ENCODE measurements around the gene MYH9. TPM values are rescaled to one million over a fixed set of nuclear protein-coding genes. Genes with fewer than 3 reads are reported as not detected.

The MYH9 gene
- total RNA-seq, 4 donors from 2014 or later: 284 to 323 (median 294) TPM

DNA sequence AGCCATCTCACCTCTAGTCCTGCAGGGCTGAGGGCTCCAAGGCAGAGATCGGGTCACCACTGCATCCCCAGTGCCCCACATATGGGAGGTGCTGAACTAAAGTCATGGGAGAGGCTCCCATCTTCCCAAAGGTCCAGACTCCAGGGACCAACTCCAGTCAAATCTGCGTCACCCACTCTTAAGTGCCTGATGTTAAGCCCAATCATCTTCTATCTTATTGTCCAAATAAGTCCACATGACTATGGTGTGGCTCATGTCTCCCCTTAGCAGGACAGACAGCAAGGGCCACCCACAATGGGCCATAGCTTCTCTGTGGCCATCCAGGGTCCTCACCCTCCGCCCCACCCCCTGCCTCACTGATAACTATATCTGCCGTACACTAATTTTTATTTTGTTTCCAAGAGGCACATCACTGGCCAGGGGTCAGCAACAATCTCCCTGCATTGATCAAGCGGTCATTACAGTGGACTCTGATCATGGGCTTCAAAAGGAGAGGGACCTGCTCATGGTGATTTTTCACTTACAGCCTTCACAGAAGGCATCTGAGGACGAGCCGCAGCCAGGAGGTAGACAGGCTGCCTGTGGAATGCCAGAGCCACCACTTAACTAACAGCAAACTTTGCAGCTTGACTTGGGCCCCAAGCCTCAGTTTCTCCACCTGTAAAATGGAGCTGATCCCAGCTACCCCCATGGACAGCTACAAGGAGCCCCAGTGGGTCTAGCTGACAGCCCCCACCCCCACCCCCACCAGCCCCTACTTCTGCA lies 23.3 kb downstream of the MYH9 start:
- H3K27ac ChIP-seq: peak overlapping the region; percentile 78
- no peaks in the 10 kb centered on the region for H3K36me3 ChIP-seq
- peaks cover 98% of the 10 kb centered on the region for H3K4me1 ChIP-seq
- no peaks in the 10 kb centered on the region for H3K9me3 ChIP-seq
- no peak for TF ChIP-seq CTCF (IDR thresholded peaks at IDR 0.05)
- no peak for TF ChIP-seq EP300 (IDR thresholded peaks at IDR 0.05)
- TF ChIP-seq POLR2AphosphoS5 (IDR thresholded peaks at IDR 0.05): no peak
- no peak for DNase-seq (ENCODE audit: low spot score in 2 of 2)
- no peaks in the 10 kb centered on the region for H3K27me3 ChIP-seq
- H3K4me3 ChIP-seq: no peak overlapping the region
- WGBS: 87% methylated on average over 7 of the region's 7 CpGs

GRCh38 chr22:36363349-36363981 lies 24.3 kb downstream of the MYH9 start:
- Histone ChIP-seq H3K4me1 (peaks cover 98% of the 10 kb centered on the region), H3K27me3 (no peaks in the 10 kb centered on the region), H3K36me3 (no peaks in the 10 kb centered on the region), H3K4me3 (no peak overlapping the region), H3K27ac (no peak overlapping the region), H3K9me3 (no peaks in the 10 kb centered on the region)
- TF ChIP-seq POLR2A (IDR thresholded peaks at IDR 0.05): no peak
- TF ChIP-seq EP300 (IDR thresholded peaks at IDR 0.05): no peak
- no peak for TF ChIP-seq POLR2AphosphoS5 (IDR thresholded peaks at IDR 0.05)
- TF ChIP-seq CTCF (IDR thresholded peaks at IDR 0.05): no peak
- no peak for DNase-seq (ENCODE audit: low spot score in 2 of 2)
- WGBS: 83% methylated on average over 4 of the region's 4 CpGs

DNA sequence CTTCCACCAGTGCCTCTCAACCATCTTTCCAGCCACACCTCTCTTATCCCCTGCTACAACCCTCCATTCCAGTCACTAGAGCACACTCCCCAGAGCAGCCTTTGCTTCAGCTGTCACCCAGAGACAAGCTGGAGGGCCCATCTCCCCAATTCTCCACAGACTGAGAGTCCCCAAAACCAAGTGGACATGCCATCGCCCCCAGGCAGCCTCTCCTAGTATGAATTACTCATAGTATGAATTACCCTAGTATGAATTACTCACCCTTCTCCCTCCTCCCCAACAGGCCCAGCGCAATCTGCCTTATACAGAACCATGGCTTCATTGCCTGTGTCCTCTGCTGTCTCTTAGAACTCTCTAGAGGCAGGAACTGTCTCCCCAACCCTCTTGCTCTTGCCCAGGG lies 24.8 kb downstream of the MYH9 start:
- no peak for DNase-seq (ENCODE audit: low spot score in 2 of 2)
- Histone ChIP-seq H3K27ac (peak overlapping the region; percentile 19), H3K36me3 (no peaks in the 10 kb centered on the region), H3K4me1 (peaks cover 97% of the 10 kb centered on the region), H3K4me3 (no peak overlapping the region), H3K9me3 (no peaks in the 10 kb centered on the region), H3K27me3 (no peaks in the 10 kb centered on the region)
- TF ChIP-seq EP300 (IDR thresholded peaks at IDR 0.05): no peak
- 49% methylated on average over 2 of the region's 2 CpGs for WGBS

GRCh38 chr22:36362075-36362474 lies 25.7 kb downstream of the MYH9 start:
- no peak for TF ChIP-seq POLR2AphosphoS5 (IDR thresholded peaks at IDR 0.05)
- TF ChIP-seq EP300 (IDR thresholded peaks at IDR 0.05): no peak
- TF ChIP-seq CTCF (IDR thresholded peaks at IDR 0.05): no peak
- TF ChIP-seq POLR2A (IDR thresholded peaks at IDR 0.05): no peak
- Histone ChIP-seq H3K27ac (peak overlapping the region; percentile 18), H3K4me1 (peaks cover 96% of the 10 kb centered on the region), H3K4me3 (no peak overlapping the region), H3K36me3 (no peaks in the 10 kb centered on the region), H3K9me3 (no peaks in the 10 kb centered on the region), H3K27me3 (no peaks in the 10 kb centered on the region)
- no peak for DNase-seq (ENCODE audit: low spot score in 2 of 2)
- 56% methylated on average over 4 of the region's 4 CpGs for WGBS

GRCh38 chr22:36360871-36361383 lies 26.8 kb downstream of the MYH9 start:
- Histone ChIP-seq H3K4me3 (peak overlapping the region; percentile 15), H3K27me3 (no peaks in the 10 kb centered on the region), H3K9me3 (no peaks in the 10 kb centered on the region), H3K27ac (peak overlapping the region; percentile 18), H3K4me1 (peaks cover 95% of the 10 kb centered on the region), H3K36me3 (no peaks in the 10 kb centered on the region)
- TF ChIP-seq POLR2AphosphoS5 (IDR thresholded peaks at IDR 0.05): no peak
- TF ChIP-seq EP300 (IDR thresholded peaks at IDR 0.05): no peak
- TF ChIP-seq POLR2A (IDR thresholded peaks at IDR 0.05): no peak
- no peak for TF ChIP-seq CTCF (IDR thresholded peaks at IDR 0.05)
- WGBS: 33% methylated on average over 5 of the region's 5 CpGs
- DNase-seq (ENCODE audit: low spot score in 2 of 2): no peak
